ENCODE measurements around the gene PNKD.

GRCh38 chr2:218364196-218364595 is 93.9 kb downstream of the PNKD start:
- TF ChIP-seq, protein P1, sequence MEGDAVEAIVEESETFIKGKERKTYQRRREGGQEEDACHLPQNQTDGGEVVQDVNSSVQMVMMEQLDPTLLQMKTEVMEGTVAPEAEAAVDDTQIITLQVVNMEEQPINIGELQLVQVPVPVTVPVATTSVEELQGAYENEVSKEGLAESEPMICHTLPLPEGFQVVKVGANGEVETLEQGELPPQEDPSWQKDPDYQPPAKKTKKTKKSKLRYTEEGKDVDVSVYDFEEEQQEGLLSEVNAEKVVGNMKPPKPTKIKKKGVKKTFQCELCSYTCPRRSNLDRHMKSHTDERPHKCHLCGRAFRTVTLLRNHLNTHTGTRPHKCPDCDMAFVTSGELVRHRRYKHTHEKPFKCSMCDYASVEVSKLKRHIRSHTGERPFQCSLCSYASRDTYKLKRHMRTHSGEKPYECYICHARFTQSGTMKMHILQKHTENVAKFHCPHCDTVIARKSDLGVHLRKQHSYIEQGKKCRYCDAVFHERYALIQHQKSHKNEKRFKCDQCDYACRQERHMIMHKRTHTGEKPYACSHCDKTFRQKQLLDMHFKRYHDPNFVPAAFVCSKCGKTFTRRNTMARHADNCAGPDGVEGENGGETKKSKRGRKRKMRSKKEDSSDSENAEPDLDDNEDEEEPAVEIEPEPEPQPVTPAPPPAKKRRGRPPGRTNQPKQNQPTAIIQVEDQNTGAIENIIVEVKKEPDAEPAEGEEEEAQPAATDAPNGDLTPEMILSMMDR (IDR thresholded peaks at IDR 0.05): no peak
- no peak for TF ChIP-seq EZH2 (IDR thresholded peaks at IDR 0.05)

Data from neural progenitor cell (in vitro differentiated cells).